ENCODE measurements around the gene STK32B. TPM values are rescaled to one million over a fixed set of nuclear protein-coding genes. Genes with fewer than 3 reads are reported as not detected.

Gene STK32B
- polyA plus RNA-seq, 1 of the 3 experiments (the other 2 are of a cell fraction) = 0.20 TPM

GRCh38 chr4:5184606-5185005 lies 133.3 kb downstream of the STK32B start (continued):
- TF ChIP-seq REST (IDR thresholded peaks at IDR 0.05; ENCODE audit: low read depth, low read length) = no peak
- no peak for TF ChIP-seq SIN3A (IDR thresholded peaks at IDR 0.05; ENCODE audit: borderline replicate concordance, low read depth, low read length)
- TF ChIP-seq FOSL2 (IDR thresholded peaks at IDR 0.05; ENCODE audit: borderline replicate concordance, low read depth) = no peak
- no peak for TF ChIP-seq JUND (IDR thresholded peaks at IDR 0.05)
- TF ChIP-seq PBX3 (IDR thresholded peaks at IDR 0.05) = no peak
- no peak for TF ChIP-seq RCOR1 (IDR thresholded peaks at IDR 0.05; ENCODE audit: low read length)
- no peak for TF ChIP-seq YY1 (IDR thresholded peaks at IDR 0.05; ENCODE audit: low read depth)

GRCh38 chr4:5185551-5185950 lies 134.3 kb downstream of the STK32B start:
- 13% methylated on average over 6 of the region's 6 CpGs for WGBS (ENCODE audit: low lambda C conversion rate)
- H3F3A ChIP-seq (replicated peaks; ENCODE audit: insufficient read depth) = no peaks in the 10 kb centered on the region
- H3K36me3 ChIP-seq (replicated peaks in 1 of 2; ENCODE audit: control insufficient read depth in 1 of 2, insufficient read depth in 2 of 2, low read length in 1 of 2) = no peaks in the 10 kb centered on the region
- H3K4me3 ChIP-seq (ENCODE audit: low read depth in 2 of 2, low read length in 1 of 2) = no peak overlapping the region
- no peaks in the 10 kb centered on the region for H3K4me1 ChIP-seq (ENCODE audit: control insufficient read depth in 1 of 2, insufficient read depth in 2 of 2, low read depth in 1 of 2, low read length in 1 of 2)
- H3K9me3 ChIP-seq = no peaks in the 10 kb centered on the region
- ChIA-PET POLR2A (no interaction called here), CTCF (no interaction called here)
- no peaks in the 10 kb centered on the region for H4K20me1 ChIP-seq (ENCODE audit: insufficient read depth)
- H3K9ac ChIP-seq = no peak overlapping the region
- peaks cover 12% of the 10 kb centered on the region; the same call in 1 of the 2 replicates for H3K27me3 ChIP-seq (ENCODE audit: insufficient read depth)
- H3K27ac ChIP-seq (ENCODE audit: low read depth in 2 of 2, low read length in 1 of 2) = no peak overlapping the region
- TF ChIP-seq TEAD4 (IDR thresholded peaks at IDR 0.05; ENCODE audit: borderline replicate concordance, insufficient read depth) (no peak), NRF1 (IDR thresholded peaks at IDR 0.05; ENCODE audit: low read depth, low read length) (no peak), GATA2 (CRISPR knock-in tag; IDR thresholded peaks at IDR 0.05) (no peak), SMC3 (IDR thresholded peaks at IDR 0.05; ENCODE audit: low read depth, low read length) (no peak), NFIC (IDR thresholded peaks at IDR 0.05; ENCODE audit: borderline replicate concordance) (no peak), TAF1 (IDR thresholded peaks at IDR 0.05; ENCODE audit: borderline replicate concordance, low read depth, low read length) (no peak)
- H3K79me2 ChIP-seq (ENCODE audit: insufficient read depth) = no peaks in the 10 kb centered on the region
- H3K9me2 ChIP-seq = no peaks in the 10 kb centered on the region
- DNase-seq = no peak
- no peak overlapping the region for H2AFZ ChIP-seq (ENCODE audit: low read depth)
- no peak overlapping the region for H3K4me2 ChIP-seq

All from SK-N-SH (cell line).